Activated CD8-positive, alpha-beta memory T cell treated with anti-CD3 and anti-CD28 coated beads, Interleukin-2, amount 50 U/mL, for 24 hours (primary cell): ENCODE results near the gene IL1F10.
A peak's percentile ranks its signal among the peaks of the same experiment; 100 is the strongest.
"Not testable (repeated sequence)": the region's sequence is repeated elsewhere in the genome, so short reads cannot be mapped to it uniquely, and the experiment has no call there.

ENCODE experiments used
- DNase-seq: peaks from one replicate; pipeline ENCODE4 v3.0.0-alpha.2; 2020; ENCODE audit errors: extremely low read depth

The IL1F10 gene

GRCh38 chr2:113081488-113082210, 13.9 kb downstream of the IL1F10 start:
- DNase-seq, result no peak

GRCh38 chr2:113083296-113083695, 15.5 kb downstream of the IL1F10 start:
- DNase-seq, result no peak

GRCh38 chr2:113084249-113085000, 16.7 kb downstream of the IL1F10 start:
- no peak for DNase-seq

- DNase-seq, result no peak
Observed at GRCh38 chr2:113085542-113085941, 17.8 kb downstream of the IL1F10 start.

GRCh38 chr2:113088213-113088992, 20.6 kb downstream of the IL1F10 start:
- no peak for DNase-seq

- no peak for DNase-seq
Observed at GRCh38 chr2:113089916-113090315, 22.1 kb downstream of the IL1F10 start.

- DNase-seq, result no peak
Observed at GRCh38 chr2:113091231-113091896, 23.6 kb downstream of the IL1F10 start.

- DNase-seq, result no peak
Observed at GRCh38 chr2:113092864-113093612, 25.3 kb downstream of the IL1F10 start.

- no peak for DNase-seq
Observed at GRCh38 chr2:113093613-113093977, 25.8 kb downstream of the IL1F10 start.

GRCh38 chr2:113096306-113096705, 28.5 kb downstream of the IL1F10 start:
- not testable (repeated sequence) for DNase-seq

- not testable (repeated sequence) for DNase-seq
Observed at GRCh38 chr2:113096842-113097618, 29.3 kb downstream of the IL1F10 start.

GRCh38 chr2:113098041-113098440, 30.3 kb downstream of the IL1F10 start:
- no peak for DNase-seq

- DNase-seq, result no peak
Observed at GRCh38 chr2:113098532-113098931, 30.8 kb downstream of the IL1F10 start.

GRCh38 chr2:113102133-113102532, 34.4 kb downstream of the IL1F10 start:
- DNase-seq, result no peak

GRCh38 chr2:113103277-113103676, 35.5 kb downstream of the IL1F10 start:
- DNase-seq, result no peak

- no peak for DNase-seq
Observed at GRCh38 chr2:113104054-113104611, 36.4 kb downstream of the IL1F10 start.

- DNase-seq, result peak; percentile 24
Observed at GRCh38 chr2:113105047-113105785, 37.4 kb downstream of the IL1F10 start.

- no peak for DNase-seq
Observed at GRCh38 chr2:113111121-113111520, 43.4 kb downstream of the IL1F10 start.

GRCh38 chr2:113111823-113112287, 44.1 kb downstream of the IL1F10 start:
- no peak for DNase-seq
